HG02943 (cell line): Measurements from ENCODE around the gene WIPF2.

Experiments used
- ATAC-seq: cut with Tn5 transposase; IDR thresholded peaks from one replicate; pipeline ENCODE4 v1.9.1; 2021; ENCODE audit warnings: mild to moderate bottlenecking, low read depth, moderate library complexity; ENCODE audit not compliant: unreplicated experiment

WIPF2 gene

GRCh38 chr17:40218740-40219593 lies at the start of gene WIPF2:
Gene WIPF2, plus strand, starts transcription at chr17:40219304. Its CDS starts 37,156 bp downstream, at chr17:40256460.
- peak; percentile 91 for ATAC-seq

GRCh38 chr17:40170325-40170724 lies 48.8 kb upstream of the WIPF2 start:
- no peak for ATAC-seq

GRCh38 chr17:40171750-40172149 lies 47.4 kb upstream of the WIPF2 start:
- ATAC-seq = no peak

- no peak for ATAC-seq
Observed at GRCh38 chr17:40173091-40173777, 45.9 kb upstream of the WIPF2 start.

- ATAC-seq = no peak
Observed at GRCh38 chr17:40173778-40174135, 45.3 kb upstream of the WIPF2 start.

GRCh38 chr17:40174514-40174913 lies 44.6 kb upstream of the WIPF2 start:
- ATAC-seq = no peak

- no peak for ATAC-seq
Observed at GRCh38 chr17:40175928-40176753, 43.0 kb upstream of the WIPF2 start.

GRCh38 chr17:40176754-40177110 lies 42.4 kb upstream of the WIPF2 start:
- ATAC-seq = no peak

GRCh38 chr17:40177275-40177874 lies 41.7 kb upstream of the WIPF2 start, which contains the start of gene RAPGEFL1:
Gene RAPGEFL1, plus strand, starts transcription at chr17:40177470. Its CDS starts 392 bp downstream, at chr17:40177862.
- no peak for ATAC-seq

GRCh38 chr17:40178021-40178601 lies 41.0 kb upstream of the WIPF2 start:
- no peak for ATAC-seq

GRCh38 chr17:40178660-40179059 lies 40.4 kb upstream of the WIPF2 start:
- no peak for ATAC-seq

GRCh38 chr17:40179923-40180659 lies 39.0 kb upstream of the WIPF2 start:
- ATAC-seq = no peak

GRCh38 chr17:40180694-40181093 lies 38.4 kb upstream of the WIPF2 start:
- ATAC-seq = no peak

GRCh38 chr17:40181205-40181604 lies 37.9 kb upstream of the WIPF2 start:
- no peak for ATAC-seq

- no peak for ATAC-seq
Observed at GRCh38 chr17:40182606-40183005, 36.5 kb upstream of the WIPF2 start.

- ATAC-seq = no peak
Observed at GRCh38 chr17:40187238-40187637, 31.9 kb upstream of the WIPF2 start.

GRCh38 chr17:40188694-40189093 lies 30.4 kb upstream of the WIPF2 start:
- ATAC-seq = no peak

GRCh38 chr17:40190197-40191021 lies 28.7 kb upstream of the WIPF2 start:
- ATAC-seq = no peak
